HG03060 (cell line): ENCODE results near the gene GRK4.
"Not testable (repeated sequence)": the region's sequence is repeated elsewhere in the genome, so short reads cannot be mapped to it uniquely, and the experiment has no call there.

Experiments used
- ATAC-seq: cut with Tn5 transposase; IDR thresholded peaks from one replicate; pipeline ENCODE4 v1.9.1; 2021; ENCODE audit warnings: low read depth, moderate number of reproducible peaks; ENCODE audit not compliant: unreplicated experiment

The GRK4 gene

GRCh38 chr4:2940267-2941137 lies 22.9 kb upstream of the GRK4 start:
- no peak for ATAC-seq

- no peak for ATAC-seq
Measured at GRCh38 chr4:2941138-2942036, 22.0 kb upstream of the GRK4 start.

GRCh38 chr4:2942037-2942531 lies 21.3 kb upstream of the GRK4 start:
- no peak for ATAC-seq

GRCh38 chr4:2942532-2943363 lies 20.6 kb upstream of the GRK4 start:
- no peak for ATAC-seq

- no peak for ATAC-seq
Measured at GRCh38 chr4:2943364-2944090, 19.8 kb upstream of the GRK4 start.

- ATAC-seq = no peak
Measured at GRCh38 chr4:2944091-2944482, 19.3 kb upstream of the GRK4 start.

- ATAC-seq = no peak
Measured at GRCh38 chr4:2944586-2945526, 18.5 kb upstream of the GRK4 start.

- not testable (repeated sequence) for ATAC-seq
Measured at GRCh38 chr4:2945619-2946604, 17.5 kb upstream of the GRK4 start.

- ATAC-seq = no peak
Measured at GRCh38 chr4:2946812-2947600, 16.4 kb upstream of the GRK4 start.

- ATAC-seq = no peak
Measured at GRCh38 chr4:2947926-2948325, 15.4 kb upstream of the GRK4 start.

- ATAC-seq = no peak
Measured at GRCh38 chr4:2948895-2949781, 14.2 kb upstream of the GRK4 start.

- ATAC-seq = no peak
Measured at GRCh38 chr4:2949782-2950125, 13.6 kb upstream of the GRK4 start.

GRCh38 chr4:2950221-2950989 lies 13.0 kb upstream of the GRK4 start:
- no peak for ATAC-seq

- no peak for ATAC-seq
Measured at GRCh38 chr4:2953496-2953895, 9.9 kb upstream of the GRK4 start.
